Dermis blood vessel endothelial cell (primary cell): Measurements from ENCODE around the gene HCFC1. TPM values are rescaled to one million over a fixed set of nuclear protein-coding genes. Genes with fewer than 3 reads are reported as not detected.
A peak's percentile ranks its signal among the peaks of the same experiment; 100 is the strongest.
"Not testable (repeated sequence)": the region's sequence is repeated elsewhere in the genome, so short reads cannot be mapped to it uniquely, and the experiment has no call there.

Source experiments
- DNase-seq: peaks from one replicate; pipeline ENCODE4 v3.0.0; 2010
- total RNA-seq: library from RNA; depleted of rRNA; stranded (reverse); fragments of >200 nt; gene quantifications from 2 replicates; pipeline ENCODE4 v1.2.3, GENCODE V29; 2014

The HCFC1 gene
- total RNA-seq, 1 donor from 2014 or later: 15.3 TPM

DNA sequence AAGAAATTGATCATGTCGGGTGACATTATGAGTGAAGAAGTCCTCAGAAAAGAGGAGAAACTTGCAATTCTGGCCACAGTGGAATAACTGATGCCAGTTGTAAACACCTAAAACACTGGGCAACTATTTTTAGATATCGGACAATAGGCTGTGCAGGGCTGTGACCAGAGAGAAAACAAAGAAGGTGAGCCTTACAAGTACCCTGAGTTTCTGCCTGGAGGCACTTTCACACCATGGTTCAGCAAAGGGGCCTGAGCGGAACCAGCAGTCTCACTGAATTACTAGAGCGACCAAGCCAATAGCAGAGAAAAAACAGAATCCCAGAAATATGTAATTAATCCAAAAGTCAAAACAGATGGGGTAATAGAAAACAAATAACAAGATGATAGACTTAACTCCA is 36.9 kb upstream of the HCFC1 start:
- DNase-seq: no peak

DNA sequence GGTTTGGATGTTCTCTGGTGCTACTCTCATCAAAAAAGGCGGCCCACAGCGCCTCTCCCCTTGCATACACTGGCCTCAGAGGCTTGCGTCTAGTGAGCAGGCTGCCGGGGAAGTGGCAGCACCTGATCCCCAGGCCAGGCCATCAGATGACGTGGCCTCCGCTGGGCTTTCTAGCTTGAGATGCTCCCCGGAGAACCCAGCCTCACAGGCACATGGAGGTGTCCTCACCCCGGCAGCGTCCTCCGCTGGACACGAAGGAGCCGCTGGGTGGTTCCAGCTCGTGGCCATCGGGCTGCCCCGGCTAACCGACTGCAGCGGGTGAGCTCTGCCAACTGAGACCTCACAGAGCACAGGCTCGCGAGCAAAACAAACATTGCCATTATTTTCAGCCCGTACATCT is 35.3 kb upstream of the HCFC1 start:
- DNase-seq: no peak

DNA sequence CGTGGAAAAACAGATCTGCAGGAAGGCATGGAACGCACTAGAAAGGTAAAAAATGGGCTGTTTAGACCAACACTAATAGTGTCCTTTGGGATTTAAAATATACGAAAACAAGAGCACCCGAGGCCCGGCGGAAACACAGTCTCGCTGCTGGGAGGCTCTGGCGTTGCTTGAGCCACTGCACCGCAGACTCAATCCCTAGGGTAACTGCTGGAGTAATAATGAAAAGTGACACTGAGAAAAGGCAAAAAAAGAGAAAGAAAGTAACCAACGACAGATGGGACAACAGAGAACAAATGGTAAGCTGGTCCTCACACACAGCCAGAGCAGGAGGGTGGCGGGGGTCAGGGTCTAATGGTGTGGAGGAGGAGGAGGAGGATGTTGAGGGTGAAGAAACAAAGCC is 32.7 kb upstream of the HCFC1 start:
- DNase-seq: no peak

DNA sequence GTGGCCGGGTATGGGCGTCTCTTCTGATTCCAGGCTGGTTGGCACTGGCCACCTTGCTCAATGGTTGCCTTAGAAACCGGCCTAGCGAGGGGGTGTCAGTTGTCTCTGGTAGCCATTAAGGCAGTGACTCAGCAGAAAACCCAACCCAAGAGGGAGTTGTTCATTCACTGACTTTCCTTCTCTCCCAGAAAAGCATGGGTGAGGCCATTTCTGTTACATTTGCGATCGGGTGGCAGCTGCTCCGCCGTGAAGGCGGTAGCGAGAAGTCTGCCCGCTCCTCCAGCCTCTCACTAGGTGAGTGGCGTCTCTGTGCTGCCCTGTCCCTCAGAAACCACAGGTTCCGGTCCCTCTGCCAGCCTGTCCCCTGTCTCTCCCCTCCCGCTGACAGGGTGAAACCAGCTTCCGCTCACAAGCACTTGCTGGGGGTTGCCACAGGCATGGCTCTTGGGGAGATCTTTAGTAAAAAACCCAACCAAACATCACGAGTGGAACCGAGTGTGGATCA is 30.6 kb upstream of the HCFC1 start:
- DNase-seq: peak; percentile 7

DNA sequence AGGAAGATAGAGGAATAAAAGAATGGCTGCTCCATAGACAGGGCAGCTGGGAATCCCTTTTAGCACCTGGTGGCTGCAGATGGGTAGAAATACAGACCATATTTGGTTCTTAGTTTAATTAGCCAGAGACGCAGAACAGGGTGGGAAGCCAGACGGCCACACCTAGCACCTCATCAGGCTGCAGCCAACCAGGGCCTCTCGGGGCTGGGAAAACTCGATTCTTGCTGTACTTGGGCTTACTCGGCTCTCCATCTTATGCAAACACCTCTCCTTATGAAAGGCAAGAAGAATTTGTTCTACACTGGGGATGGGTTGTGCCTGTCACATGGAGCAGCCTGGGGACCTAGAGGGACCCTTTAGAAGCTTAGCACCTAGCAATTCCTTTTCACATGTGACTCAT is 28.4 kb upstream of the HCFC1 start:
- DNase-seq: no peak

DNA sequence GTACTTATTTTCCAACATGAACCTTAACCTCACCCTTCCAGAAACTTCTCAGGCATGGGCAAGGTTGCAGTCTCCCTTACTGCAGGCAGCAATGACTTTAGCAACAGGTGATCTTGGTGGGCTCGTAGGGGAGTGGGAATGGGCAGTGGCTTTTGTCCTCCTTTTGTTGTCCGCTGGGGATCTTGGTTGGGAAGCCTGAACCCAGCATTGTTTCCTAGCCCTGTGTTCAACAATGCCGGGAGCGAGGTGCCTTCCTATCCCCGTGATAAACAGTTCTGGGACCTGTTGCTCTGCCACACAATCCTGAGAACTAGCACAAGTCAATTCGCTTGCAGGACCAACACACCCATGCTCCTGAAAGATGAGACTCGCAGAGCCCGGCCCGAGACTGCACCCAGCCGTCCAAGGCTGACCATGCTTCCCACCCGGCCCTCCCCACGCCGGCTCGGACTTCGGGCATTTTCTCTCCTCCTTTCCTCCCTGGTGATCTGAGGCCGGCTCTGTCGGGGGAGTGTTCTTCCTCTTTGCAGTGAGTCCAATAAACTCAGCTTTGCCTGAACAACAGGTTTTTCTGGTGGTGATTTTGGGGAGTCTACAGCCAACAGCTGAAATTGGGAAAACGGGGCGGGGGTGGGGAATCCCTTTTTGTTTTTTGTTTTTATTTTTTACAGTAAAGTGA is 27.9 kb upstream of the HCFC1 start:
- DNase-seq: peak; percentile 10

DNA sequence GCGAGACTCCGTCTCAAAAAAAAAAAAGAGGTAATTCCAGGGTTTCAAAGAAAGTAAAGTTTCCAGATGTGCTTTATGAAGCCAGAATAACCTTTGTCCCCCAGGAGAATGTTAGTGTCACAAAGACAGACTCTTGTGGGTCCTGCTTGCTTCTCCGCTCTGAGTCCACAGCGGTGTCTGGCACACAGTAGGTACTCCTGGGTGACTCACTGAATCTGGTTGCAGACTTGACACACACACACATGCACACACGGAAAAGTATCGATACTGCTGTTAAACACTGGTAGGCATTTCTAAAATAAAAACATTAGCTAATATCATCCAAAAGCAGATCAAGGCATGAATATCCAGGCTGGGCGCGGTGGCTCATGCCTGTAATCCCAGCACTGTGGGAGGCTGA is 23.9 kb upstream of the HCFC1 start:
- no peak for DNase-seq

DNA sequence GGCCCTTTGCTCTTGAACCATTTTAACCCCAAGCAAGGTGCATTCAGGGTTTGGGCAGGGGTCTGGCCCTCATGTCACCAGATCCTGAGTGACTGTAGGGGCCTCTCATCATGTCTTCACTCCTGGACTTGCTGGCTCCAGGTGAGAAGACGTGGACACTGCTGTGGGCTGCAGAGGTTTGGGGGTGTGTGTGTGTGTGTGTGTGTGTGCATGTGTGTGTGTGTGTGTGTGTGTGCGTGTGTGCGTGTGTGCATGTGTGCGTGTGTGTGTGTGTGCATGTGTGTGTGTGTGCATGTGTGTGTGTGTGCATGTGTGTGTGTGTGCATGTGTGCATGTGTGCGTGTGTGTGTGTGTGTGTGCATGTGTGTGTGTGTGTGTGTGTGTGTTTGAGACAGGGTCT is 22.8 kb upstream of the HCFC1 start:
- not testable (repeated sequence) for DNase-seq

DNA sequence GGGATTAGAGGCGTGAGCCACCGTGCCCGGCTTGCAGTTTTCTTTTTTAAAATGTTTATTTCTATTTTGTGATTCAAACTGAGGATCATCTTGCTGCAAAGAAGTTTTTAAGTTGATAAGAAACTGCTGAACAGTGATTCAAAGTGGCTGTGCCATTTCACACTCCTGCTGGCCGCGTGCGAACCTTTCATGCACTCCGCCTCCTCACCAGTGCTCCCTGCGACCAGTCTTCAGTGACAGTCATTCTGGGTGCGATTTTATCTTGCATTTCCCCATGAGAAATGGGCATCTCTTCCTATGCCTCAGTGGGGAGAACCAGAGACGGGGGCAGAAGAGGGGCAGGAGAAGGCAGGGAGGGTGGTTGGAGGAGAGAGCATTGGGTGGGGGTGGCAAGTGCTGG is 22.4 kb upstream of the HCFC1 start:
- DNase-seq: no peak

DNA sequence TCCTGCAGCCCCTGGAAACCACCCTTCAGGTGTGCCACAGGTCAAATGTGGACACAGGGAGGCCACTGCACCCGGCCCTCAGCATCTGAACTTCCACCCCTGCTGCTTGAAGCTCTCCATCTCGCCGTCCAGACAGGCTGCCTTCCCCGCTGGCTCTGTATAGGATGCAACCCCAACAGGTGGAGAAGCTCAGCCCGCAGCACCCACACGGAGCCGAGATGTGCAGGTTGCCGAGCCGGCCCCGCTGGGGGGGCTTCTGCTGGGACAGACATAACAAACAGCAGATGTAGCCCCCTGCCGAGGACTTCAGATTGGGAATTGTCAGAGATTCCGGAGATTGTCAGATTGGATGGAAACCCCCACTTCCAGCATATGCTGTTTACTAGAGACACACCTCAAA is 21.5 kb upstream of the HCFC1 start:
- no peak for DNase-seq

DNA sequence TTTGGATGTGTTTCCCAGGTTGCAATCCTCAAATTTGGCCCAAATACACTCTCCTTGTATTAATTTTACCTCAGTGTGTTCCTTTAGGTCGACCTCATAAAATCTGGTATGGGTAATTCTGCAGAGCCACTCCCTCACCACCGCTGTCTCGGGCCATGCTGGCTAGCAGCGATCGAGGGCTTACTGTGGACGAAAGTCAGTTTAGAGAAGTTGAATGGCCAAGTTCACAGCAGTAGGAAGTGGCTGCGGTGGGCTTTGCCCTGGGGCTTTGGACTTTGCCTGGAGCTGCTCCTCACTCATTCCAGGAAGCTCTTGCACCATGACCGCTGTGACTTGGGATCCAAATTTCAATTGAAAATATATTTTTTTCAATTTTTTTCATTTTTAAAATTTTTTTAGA is 20.6 kb upstream of the HCFC1 start:
- no peak for DNase-seq

DNA sequence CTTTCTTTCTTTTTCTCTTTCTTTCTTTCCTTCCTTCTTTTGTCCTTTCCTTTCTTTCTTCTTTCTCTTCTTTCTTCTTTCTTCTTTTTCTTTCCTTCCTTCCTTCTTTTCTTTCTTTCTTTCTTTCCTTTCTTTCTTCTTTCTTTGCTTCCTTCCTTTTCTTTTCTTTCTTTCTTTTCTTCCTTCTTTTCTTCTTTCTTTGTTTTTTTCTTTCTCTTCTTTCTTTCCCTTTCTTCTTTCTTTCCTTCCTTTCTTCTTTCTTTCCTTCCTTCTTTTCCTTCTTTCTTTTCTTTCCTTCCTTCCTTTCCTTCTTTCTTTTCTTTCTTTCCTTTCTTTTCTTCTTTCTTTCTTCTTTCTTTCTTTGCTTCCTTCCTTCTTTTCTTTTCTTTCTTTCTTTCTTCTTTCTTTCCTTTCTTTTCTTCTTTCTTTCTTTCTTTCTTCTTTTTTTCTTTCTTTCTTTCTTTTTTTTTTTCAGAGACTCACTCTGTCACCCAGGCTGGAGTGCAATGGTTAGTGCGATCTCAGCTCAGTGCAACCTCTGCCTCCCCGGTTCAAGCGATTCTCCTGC is 19.5 kb upstream of the HCFC1 start:
- no peak for DNase-seq

DNA sequence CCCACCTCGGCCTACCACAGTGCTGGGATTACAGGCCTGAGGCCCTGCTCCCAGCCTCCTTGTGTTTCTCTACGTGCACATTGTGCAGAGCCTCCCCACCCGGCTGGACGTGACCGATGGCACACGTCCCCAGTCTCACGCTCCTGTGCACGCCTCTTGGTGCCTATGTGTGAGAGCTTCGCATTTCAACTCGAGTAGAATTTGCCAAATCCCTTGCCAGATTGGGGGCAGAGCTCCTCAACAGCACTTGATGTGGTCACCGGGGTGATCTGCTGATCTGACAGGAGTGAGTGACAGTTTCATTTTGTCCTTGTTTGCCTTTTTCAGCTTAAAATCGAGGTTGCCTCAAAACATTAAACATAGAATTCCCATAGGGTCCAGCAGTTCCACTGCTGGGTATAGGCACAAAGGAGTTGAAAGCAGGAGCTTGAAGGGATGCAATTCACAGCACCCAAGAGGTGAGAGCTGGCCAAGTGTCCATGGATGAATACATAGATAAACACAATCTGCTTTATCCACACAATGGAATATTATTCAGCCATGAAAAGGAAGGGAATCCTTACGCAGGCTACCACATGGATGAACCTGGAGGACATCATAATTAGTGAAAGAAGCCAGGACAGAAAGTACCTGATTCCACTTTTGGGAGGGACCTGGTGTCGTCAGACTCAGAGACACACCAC is 18.5 kb upstream of the HCFC1 start:
- DNase-seq: no peak

DNA sequence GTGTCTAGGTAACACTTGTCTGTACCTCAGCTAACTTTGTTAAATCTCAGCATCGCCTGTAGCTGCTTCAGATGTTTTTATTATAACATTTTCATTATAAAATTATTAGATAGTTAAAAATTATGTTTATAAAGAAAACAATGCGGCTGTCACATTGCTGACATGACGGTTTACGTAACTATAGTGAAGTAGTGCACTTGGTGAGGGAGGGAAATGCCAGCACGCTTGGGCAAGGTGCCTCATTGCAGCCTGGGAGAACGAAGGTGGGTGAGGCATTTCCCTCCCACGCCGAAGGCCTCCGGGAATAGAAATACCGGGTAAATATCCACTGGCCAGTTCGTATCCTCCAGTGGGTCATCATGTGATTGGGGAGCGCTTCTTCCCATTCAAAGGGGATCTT is 16.9 kb upstream of the HCFC1 start:
- DNase-seq: no peak

DNA sequence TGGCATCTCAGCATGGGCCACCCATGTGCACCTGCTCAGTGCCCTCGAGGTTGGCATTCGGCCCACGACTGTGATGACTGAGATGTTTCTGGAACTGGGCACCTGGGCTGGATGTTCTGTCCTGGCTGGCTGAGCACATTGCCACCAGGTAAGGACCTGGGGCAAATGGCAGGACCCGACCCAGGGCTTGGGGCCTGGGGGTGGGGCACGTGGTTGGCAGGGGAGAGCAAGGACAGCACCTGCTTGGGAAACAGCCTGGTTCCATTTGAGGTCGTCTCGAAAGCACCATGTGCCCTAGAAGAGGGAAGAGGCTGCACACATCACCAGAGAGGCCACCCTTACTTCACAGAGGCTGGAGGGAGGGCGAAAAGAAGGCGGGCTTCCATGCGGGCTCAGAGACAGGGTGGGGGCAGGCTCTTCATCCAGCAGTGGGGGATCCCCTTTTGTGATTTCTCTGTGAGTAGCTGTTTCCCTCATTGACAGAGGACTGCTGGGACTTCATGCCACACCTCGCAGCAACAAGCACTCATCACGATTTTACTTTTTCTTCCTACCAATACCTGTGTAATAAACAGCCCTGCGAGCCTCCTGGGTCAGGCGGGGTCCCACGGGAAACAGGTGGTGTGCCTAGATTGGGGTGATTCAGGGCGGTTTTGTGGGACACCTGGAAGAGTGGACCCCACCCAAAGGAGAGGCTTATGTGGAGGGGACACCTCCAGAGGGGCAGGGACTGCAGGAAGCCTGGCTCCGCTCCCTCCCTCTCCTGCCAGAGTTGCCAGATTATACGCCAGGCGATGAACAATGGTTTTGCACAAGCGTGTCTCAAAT is 12.9 kb upstream of the HCFC1 start:
- no peak for DNase-seq

DNA sequence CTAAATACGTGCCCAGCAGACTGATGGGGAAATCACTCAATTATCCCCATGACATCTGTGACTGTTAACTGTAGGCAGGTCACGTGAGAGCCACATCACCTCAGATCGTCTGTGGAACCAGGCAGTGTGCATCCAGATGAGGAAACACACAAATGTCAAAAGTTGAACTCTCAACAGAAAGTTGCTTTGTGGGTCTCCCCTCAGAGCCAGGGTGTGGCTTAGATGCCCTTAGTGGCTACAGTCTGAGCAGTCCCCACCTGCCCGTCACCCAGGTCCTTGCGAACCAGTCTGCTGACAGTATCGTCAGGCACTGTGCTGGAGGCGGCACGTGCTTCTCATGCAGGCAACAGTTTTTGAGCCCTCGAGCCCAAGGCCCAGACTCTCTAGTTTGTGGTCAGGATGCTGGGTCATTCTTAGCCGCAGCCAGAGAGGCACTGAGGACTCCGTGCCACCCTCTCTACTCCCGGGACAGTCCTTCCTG is 11.7 kb upstream of the HCFC1 start:
- no peak for DNase-seq

DNA sequence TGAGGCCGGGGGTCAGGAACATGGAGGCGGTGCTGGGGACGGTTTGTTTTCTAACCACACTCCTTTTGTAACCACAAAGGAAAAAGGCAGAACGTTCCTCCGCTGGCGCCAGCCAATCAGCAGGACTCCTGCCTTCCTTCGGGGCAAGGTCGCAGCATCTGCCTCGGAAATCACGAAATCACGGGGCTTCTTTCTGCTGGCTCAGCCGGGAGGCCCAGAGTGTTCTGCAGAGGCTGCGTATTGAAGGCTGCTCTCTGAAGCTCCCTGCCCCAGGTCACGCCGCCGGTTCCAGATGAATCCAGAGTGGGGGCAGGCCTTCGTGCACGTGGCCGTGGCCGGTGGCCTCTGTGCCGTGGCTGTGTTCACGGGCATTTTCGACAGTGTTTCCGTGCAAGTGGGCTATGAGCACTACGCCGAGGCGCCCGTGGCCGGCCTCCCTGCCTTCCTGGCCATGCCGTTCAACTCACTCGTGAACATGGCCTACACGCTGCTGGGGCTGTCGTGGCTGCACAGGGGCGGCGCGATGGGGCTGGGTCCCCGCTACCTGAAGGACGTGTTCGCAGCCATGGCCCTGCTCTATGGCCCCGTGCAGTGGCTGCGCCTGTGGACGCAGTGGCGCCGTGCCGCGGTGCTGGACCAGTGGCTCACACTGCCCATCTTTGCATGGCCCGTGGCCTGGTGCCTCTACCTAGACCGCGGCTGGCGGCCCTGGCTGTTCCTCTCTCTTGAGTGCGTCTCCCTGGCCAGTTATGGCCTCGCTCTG is 10.3 kb upstream of the HCFC1 start:
- no peak for DNase-seq

DNA sequence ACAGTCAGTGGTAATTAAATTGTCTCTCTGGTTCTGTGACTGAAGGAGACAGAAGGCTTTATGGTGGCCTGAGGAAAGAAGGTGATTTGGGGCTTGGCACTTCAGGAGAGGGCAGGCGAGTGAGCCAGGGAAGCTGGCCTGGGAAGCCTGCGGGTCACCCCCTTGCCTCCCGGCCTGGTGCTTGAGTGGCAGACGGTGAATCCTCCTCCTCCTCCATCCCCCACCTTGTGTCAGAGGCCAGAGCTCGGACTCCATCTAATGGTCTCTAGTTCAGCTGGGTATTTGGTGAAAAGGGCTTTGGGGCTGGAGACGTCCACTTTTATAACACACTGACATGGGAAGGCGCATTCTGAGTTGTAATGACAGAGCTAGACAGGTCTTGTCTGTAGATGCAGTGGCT is 9.6 kb upstream of the HCFC1 start:
- no peak for DNase-seq

DNA sequence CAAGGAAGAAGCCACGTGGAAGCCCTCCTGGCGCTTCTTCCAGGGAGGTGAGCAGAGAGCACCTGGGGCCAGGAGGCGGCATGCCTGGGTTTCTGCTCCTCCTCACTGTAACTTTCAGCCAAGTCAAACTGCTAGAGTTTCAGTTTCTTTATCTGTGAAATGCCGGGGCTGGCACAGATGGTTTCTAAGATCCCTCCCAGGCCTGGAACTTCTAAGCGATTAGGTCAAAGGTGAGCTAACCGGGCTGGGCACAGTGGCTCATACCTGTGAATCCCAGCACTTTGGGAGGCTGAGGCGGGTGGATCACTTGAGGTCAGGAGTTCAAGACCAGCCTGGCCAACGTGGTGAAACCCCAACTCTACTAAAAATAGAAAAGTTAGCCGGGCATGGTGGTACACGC is 8.8 kb upstream of the HCFC1 start:
- not testable (repeated sequence) for DNase-seq

DNA sequence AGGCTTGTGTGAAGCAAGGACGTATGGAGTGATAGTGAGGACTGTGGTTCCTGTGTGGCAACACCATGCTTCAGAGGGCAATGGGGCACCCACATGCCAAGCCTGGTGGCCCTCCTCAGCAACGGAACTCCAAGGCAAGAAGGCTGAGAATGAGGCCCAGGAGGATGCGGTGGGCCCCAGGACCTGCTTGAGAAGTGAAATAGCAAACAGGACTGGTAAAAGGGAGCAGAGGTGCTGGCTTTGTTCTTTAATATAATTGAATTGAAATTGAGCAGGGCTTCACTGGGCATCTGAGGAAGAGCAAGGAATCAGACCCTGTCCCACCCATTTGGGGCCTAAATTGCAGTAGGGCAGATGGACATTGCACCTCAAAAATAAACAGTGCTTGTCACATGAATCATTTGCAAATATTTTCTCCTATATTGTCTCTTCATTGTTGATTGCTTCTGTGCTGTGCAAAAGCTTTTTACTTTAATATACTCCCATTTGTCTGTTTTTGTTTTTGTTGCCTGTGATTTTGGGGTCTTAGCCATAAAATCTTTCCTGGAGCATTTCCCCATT is 3.2 kb upstream of the HCFC1 start:
- DNase-seq: no peak

DNA sequence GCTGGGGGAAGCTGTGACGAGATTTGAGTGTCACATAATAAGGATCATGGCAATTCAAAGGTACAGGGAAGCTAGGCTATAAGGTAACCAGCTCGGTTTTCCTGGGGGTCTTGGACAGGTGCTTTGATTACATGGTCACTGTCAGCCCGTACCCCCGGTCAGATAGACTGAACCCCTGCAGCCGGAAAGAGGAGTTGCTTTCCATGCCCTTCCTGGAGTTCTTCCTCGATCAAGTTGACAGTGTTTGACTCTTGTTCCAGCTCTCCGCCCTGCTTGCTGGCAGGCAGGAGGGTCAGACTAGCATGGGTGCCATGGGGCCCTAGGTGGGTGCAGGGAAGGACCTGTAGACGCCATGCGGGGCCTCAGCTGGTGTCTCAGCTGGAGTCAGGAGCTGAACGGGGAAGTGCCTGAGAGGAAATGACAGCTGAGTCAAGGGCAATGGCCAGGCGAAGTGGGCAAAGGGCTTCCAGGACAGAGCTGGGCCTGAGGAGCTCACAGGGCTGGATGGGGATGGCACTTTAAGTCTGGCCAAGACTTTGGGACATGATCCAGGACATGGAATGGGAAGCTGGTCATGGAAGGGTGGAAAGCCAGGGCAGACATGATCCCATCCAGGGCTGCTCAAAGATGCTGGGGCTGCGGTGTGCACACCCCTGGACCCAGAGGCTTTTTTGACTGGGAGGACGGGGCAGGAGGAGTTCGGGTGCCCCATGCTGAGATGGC is 2.5 kb upstream of the HCFC1 start:
- peak; percentile 50 for DNase-seq
